H9 (cell line): Measurements from ENCODE around the gene RNF141. TPM values are rescaled to one million over a fixed set of nuclear protein-coding genes. Genes with fewer than 3 reads are reported as not detected.

Experiments
- DNase-seq: peaks from one replicate; pipeline ENCODE4 v3.0.0-alpha.2; 2017
- H2AFZ ChIP-seq: one replicate; pipeline ENCODE4 v1.6.1; 2013; ENCODE audit warnings: mild to moderate bottlenecking, low read length, control low read depth, moderate library complexity
- H2AK5ac ChIP-seq: 2 replicates; pipeline ENCODE4 v1.6.1; 2013; ENCODE audit warnings: low read length, control low read depth, mixed read lengths; ENCODE audit not compliant: insufficient read length
- H2BK120ac ChIP-seq: one replicate; pipeline ENCODE4 v1.6.1; 2013; ENCODE audit warnings: low read depth, mild to moderate bottlenecking, low read length, control low read depth, inconsistent platforms; ENCODE audit not compliant: poor library complexity, severe bottlenecking
- H2BK12ac ChIP-seq: 2 replicates; pipeline ENCODE4 v1.6.1; 2013; ENCODE audit warnings: low read length, control low read depth, mixed read lengths, low read depth; ENCODE audit not compliant: insufficient read length
- H2BK15ac ChIP-seq: 2 replicates; pipeline ENCODE4 v1.6.1; 2013; ENCODE audit warnings: low read depth, low read length, control low read depth
- H2BK20ac ChIP-seq: one replicate; pipeline ENCODE4 v1.6.1; 2013; ENCODE audit warnings: low read depth, mild to moderate bottlenecking, low read length, control low read depth, inconsistent platforms; ENCODE audit not compliant: poor library complexity, severe bottlenecking
- H2BK5ac ChIP-seq: 2 replicates; pipeline ENCODE4 v1.6.1; 2013; ENCODE audit warnings: low read length, control low read depth, mixed read lengths; ENCODE audit not compliant: insufficient read length
- H3K14ac ChIP-seq: 2 replicates; pipeline ENCODE4 v1.6.1; 2013; ENCODE audit warnings: low read length, control low read depth; ENCODE audit not compliant: insufficient read depth
- H3K18ac ChIP-seq: 2 replicates; pipeline ENCODE4 v1.6.1; 2013; ENCODE audit warnings: low read depth, mild to moderate bottlenecking, mixed read lengths, low read length, control low read depth; ENCODE audit not compliant: insufficient read length
- H3K23ac ChIP-seq: 2 replicates; pipeline ENCODE4 v1.6.1; 2013; ENCODE audit warnings: low read length, control low read depth, mixed read lengths, low read depth; ENCODE audit not compliant: insufficient read length
- H3K23me2 ChIP-seq: 2 replicates; pipeline ENCODE4 v1.6.1; 2013; ENCODE audit warnings: low read depth, mild to moderate bottlenecking, mixed read lengths, low read length, control low read depth; ENCODE audit not compliant: insufficient read length, poor library complexity, severe bottlenecking
- H3K27ac ChIP-seq: 2 replicates; pipeline ENCODE4 v1.5.1; 2013; ENCODE audit warnings: low read length, control low read depth, mixed read lengths, low read depth; ENCODE audit not compliant: insufficient read length
- H3K27me3 ChIP-seq: 2 replicates; pipeline ENCODE4 v1.6.1; 2013; ENCODE audit warnings: low read length, control low read depth, inconsistent platforms; ENCODE audit not compliant: insufficient read depth
- H3K4ac ChIP-seq: 2 replicates; pipeline ENCODE4 v1.6.1; 2013; ENCODE audit warnings: low read depth, mild to moderate bottlenecking, control low read depth, inconsistent platforms, low read length, moderate library complexity
- H3K4me1 ChIP-seq: 2 replicates; pipeline ENCODE4 v1.6.1; 2013; ENCODE audit warnings: low read length, control low read depth, inconsistent platforms; ENCODE audit not compliant: insufficient read depth
- H3K4me2 ChIP-seq: 2 replicates; pipeline ENCODE4 v1.6.1; 2013; ENCODE audit warnings: low read length, control low read depth, mixed read lengths; ENCODE audit not compliant: insufficient read length, insufficient read depth
- H3K56ac ChIP-seq: 2 replicates; pipeline ENCODE4 v1.6.1; 2013; ENCODE audit warnings: low read depth, mild to moderate bottlenecking, mixed read lengths, low read length, control low read depth; ENCODE audit not compliant: insufficient read length
- H3K79me1 ChIP-seq: 2 replicates; pipeline ENCODE4 v1.6.1; 2013; ENCODE audit warnings: low read depth, mild to moderate bottlenecking, moderate library complexity, low read length, control low read depth, inconsistent platforms; ENCODE audit not compliant: insufficient read depth, poor library complexity, severe bottlenecking
- H3K79me2 ChIP-seq: 2 replicates; pipeline ENCODE4 v1.6.1; 2013; ENCODE audit warnings: low read length, control low read depth, inconsistent platforms; ENCODE audit not compliant: insufficient read depth
- H3K9ac ChIP-seq: 2 replicates; pipeline ENCODE4 v1.6.1; 2013; ENCODE audit warnings: low read length, control low read depth, mixed read lengths; ENCODE audit not compliant: insufficient read length; ENCODE audit errors: extremely low read depth
- H3K9me3 ChIP-seq: one replicate; pipeline ENCODE4 v1.6.1; 2013; ENCODE audit warnings: low read depth, low read length, inconsistent platforms; ENCODE audit not compliant: control insufficient read depth
- H3T11ph ChIP-seq: one replicate; pipeline ENCODE4 v1.6.1; 2013; ENCODE audit warnings: mild to moderate bottlenecking, low read length, control low read depth, inconsistent platforms
- H4K20me1 ChIP-seq: one replicate; pipeline ENCODE4 v1.6.1; 2013; ENCODE audit not compliant: control insufficient read depth, insufficient read length, insufficient read depth
- H4K5ac ChIP-seq: 2 replicates; pipeline ENCODE4 v1.6.1; 2013; ENCODE audit warnings: low read depth, mild to moderate bottlenecking, mixed read lengths, low read length, control low read depth; ENCODE audit not compliant: insufficient read length
- H4K8ac ChIP-seq: replicated peaks from 2 replicates; pipeline ENCODE4 v1.6.1; 2013; ENCODE audit warnings: low read length, control low read depth, mixed read lengths, low read depth; ENCODE audit not compliant: insufficient read length
- H4K91ac ChIP-seq: 2 replicates; pipeline ENCODE4 v1.6.1; 2013; ENCODE audit warnings: low read depth, mild to moderate bottlenecking, moderate library complexity, mixed read lengths, low read length, control low read depth; ENCODE audit not compliant: insufficient read length
- H3K27ac Mint-ChIP-seq, 3 experiments: 2 replicates in 2 of 3; 3 replicates in 1 of 3; pipeline ENCODE4 v1.8.0; 2020 to 2021; ENCODE audit warnings: mixed read lengths in 3 of 3, mild to moderate bottlenecking in 1 of 3, moderate library complexity in 1 of 3
- H3K27me3 Mint-ChIP-seq: 2 replicates; pipeline ENCODE4 v1.8.0; 2021; ENCODE audit warnings: low read depth, mild to moderate bottlenecking, moderate library complexity, mixed read lengths
- H3K36me3 Mint-ChIP-seq, 3 experiments: 2 replicates in 2 of 3; 3 replicates in 1 of 3; pipeline ENCODE4 v1.8.0; 2020 to 2021; ENCODE audit warnings: low read depth in 3 of 3, mixed read lengths in 3 of 3; ENCODE audit not compliant: insufficient read depth in 1 of 3
- H3K4me1 Mint-ChIP-seq, 2 experiments: 2 replicates each; pipeline ENCODE4 v1.8.0; 2020; ENCODE audit warnings: mixed read lengths in 2 of 2
- H3K4me3 Mint-ChIP-seq, 2 experiments: 2 replicates in 1 of 2; 3 replicates in 1 of 2; pipeline ENCODE4 v1.8.0; 2020 to 2021; ENCODE audit warnings: mild to moderate bottlenecking in 2 of 2, mixed read lengths in 2 of 2, moderate library complexity in 1 of 2
- H3K9me3 Mint-ChIP-seq, 2 experiments: 2 replicates in 1 of 2; 3 replicates in 1 of 2; pipeline ENCODE4 v1.8.0; 2020; ENCODE audit warnings: mild to moderate bottlenecking in 2 of 2, mixed read lengths in 2 of 2, moderate library complexity in 1 of 2
- total RNA-seq: library from RNA; stranded (reverse); gene quantifications from 2 replicates; pipeline ENCODE4 v1.2.1, GENCODE V29; 2021
- TF ChIP-seq, protein P1 (sequence below): fragments of 200-600 bp; sonication (generic); conservative IDR thresholded peaks from 3 replicates; pipeline ENCODE4 v1.8.0; 2021; ENCODE audit warnings: antibody characterized with exemption, mild to moderate bottlenecking

RNF141 gene
- total RNA-seq, 1 experiment from 2014 or later, result 24.7 TPM

DNA sequence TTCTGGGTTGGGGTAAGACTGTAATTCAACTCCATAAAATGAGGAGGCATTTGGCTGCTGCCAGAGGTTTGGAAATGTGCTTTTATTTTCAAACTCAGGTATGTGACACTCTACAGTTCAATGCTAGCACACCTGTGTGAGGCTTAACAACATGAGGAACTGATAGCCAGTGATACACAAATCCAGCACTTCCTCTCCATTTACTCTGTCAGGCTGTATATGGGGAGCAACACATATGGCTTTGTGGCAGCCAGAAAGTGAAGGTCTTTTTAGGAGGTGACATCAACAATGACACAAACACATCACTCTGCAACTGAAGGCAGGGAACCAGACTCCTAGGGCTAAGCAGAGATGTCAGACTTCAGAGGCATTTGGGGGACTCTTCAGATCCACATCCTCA, 32.0 kb upstream of the RNF141 start:
- Histone ChIP-seq H3T11ph (no peak overlapping the region), H2BK12ac (no peak overlapping the region), H3K14ac (no peak overlapping the region), H4K91ac (no peak overlapping the region), H2AK5ac (no peak overlapping the region), H4K5ac (no peak overlapping the region), H3K27me3 (no peaks in the 10 kb centered on the region), H3K23me2 (no peaks in the 10 kb centered on the region), H3K18ac (no peak overlapping the region), H3K23ac (no peak overlapping the region), H4K20me1 (no peaks in the 10 kb centered on the region), H2BK5ac (no peak overlapping the region), H3K79me2 (no peaks in the 10 kb centered on the region), H3K4me1 (peaks cover 11% of the 10 kb centered on the region; the same call in 1 of the 2 replicates), H3K56ac (no peak overlapping the region), H2BK15ac (no peak overlapping the region), H2BK20ac (no peak overlapping the region), H3K27ac (no peak overlapping the region), H3K4me2 (no peak overlapping the region), H3K9ac (no peak overlapping the region), H2AFZ (no peak overlapping the region), H4K8ac (no peak overlapping the region), H3K79me1 (no peaks in the 10 kb centered on the region), H3K9me3 (no peaks in the 10 kb centered on the region), H2BK120ac (no peak overlapping the region), H3K4ac (no peak overlapping the region)
- H3K9me3 Mint-ChIP-seq, result no peaks in the 10 kb centered on the region
- no peak overlapping the region for H3K27ac Mint-ChIP-seq
- no peak overlapping the region for H3K4me3 Mint-ChIP-seq
- TF ChIP-seq, protein P1, sequence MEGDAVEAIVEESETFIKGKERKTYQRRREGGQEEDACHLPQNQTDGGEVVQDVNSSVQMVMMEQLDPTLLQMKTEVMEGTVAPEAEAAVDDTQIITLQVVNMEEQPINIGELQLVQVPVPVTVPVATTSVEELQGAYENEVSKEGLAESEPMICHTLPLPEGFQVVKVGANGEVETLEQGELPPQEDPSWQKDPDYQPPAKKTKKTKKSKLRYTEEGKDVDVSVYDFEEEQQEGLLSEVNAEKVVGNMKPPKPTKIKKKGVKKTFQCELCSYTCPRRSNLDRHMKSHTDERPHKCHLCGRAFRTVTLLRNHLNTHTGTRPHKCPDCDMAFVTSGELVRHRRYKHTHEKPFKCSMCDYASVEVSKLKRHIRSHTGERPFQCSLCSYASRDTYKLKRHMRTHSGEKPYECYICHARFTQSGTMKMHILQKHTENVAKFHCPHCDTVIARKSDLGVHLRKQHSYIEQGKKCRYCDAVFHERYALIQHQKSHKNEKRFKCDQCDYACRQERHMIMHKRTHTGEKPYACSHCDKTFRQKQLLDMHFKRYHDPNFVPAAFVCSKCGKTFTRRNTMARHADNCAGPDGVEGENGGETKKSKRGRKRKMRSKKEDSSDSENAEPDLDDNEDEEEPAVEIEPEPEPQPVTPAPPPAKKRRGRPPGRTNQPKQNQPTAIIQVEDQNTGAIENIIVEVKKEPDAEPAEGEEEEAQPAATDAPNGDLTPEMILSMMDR, result no peak
- no peak for DNase-seq
- H3K36me3 Mint-ChIP-seq, result no peaks in the 10 kb centered on the region
- peaks cover 21 to 22% of the 10 kb centered on the region in 2 experiments for H3K4me1 Mint-ChIP-seq
- no peaks in the 10 kb centered on the region for H3K27me3 Mint-ChIP-seq
